Parathyroid adenoma (tissue), 2 donors: ENCODE measurements around the gene NFILZ.
A peak's percentile ranks its signal among the peaks of the same experiment; 100 is the strongest.

Experiments used
- H2AFZ ChIP-seq: fragments of 300-600 bp; sonication (generic); one replicate; pipeline ENCODE4 v1.7.0; 2017; ENCODE audit warnings: antibody characterized with exemption, mild to moderate bottlenecking
- H3K27ac ChIP-seq: fragments of 300-600 bp; sonication (generic); one replicate; pipeline ENCODE4 v1.7.0; 2017
- H3K27me3 ChIP-seq: fragments of 300-600 bp; sonication (generic); one replicate; pipeline ENCODE4 v1.7.0; 2017; ENCODE audit warnings: low read length; ENCODE audit not compliant: control insufficient read depth, insufficient read depth
- H3K36me3 ChIP-seq: fragments of 300-600 bp; sonication (generic); one replicate; pipeline ENCODE4 v1.7.0; 2017; ENCODE audit warnings: low read length; ENCODE audit not compliant: control insufficient read depth, insufficient read depth
- H3K4me1 ChIP-seq: fragments of 300-600 bp; sonication (generic); one replicate; pipeline ENCODE4 v1.7.0; 2017; ENCODE audit warnings: control low read depth
- H3K4me2 ChIP-seq: fragments of 300-600 bp; sonication (generic); one replicate; pipeline ENCODE4 v1.7.0; 2017; ENCODE audit warnings: low read length
- H3K4me3 ChIP-seq: fragments of 300-600 bp; sonication (generic); one replicate; pipeline ENCODE4 v1.7.0; 2017; ENCODE audit warnings: low read depth, low read length
- H3K79me2 ChIP-seq: fragments of 300-600 bp; sonication (generic); one replicate; pipeline ENCODE4 v1.7.0; 2017; ENCODE audit warnings: control low read depth
- H3K9ac ChIP-seq: fragments of 300-600 bp; sonication (generic); one replicate; pipeline ENCODE4 v1.7.0; 2017; ENCODE audit warnings: mild to moderate bottlenecking
- H3K9me3 ChIP-seq: fragments of 300-600 bp; sonication (generic); one replicate; pipeline ENCODE4 v1.7.0; 2017; ENCODE audit warnings: low read length; ENCODE audit not compliant: control insufficient read depth
- CTCF ChIP-seq: fragments of 300-600 bp; sonication (generic); IDR thresholded peaks from one replicate; pipeline ENCODE4 v1.7.0; 2017; ENCODE audit warnings: antibody characterized with exemption, mild to moderate bottlenecking
- donor health status: primary hyperparathyroidism.

The NFILZ gene

GRCh38 chr19:8608941-8609278, 21.5 kb upstream of the NFILZ start:
- Histone ChIP-seq H3K4me1 (peaks cover 7% of the 10 kb centered on the region), H2AFZ (peak overlapping the region; percentile 91), H3K4me2 (peak overlapping the region; percentile 94), H3K27ac (peak overlapping the region; percentile 85), H3K27me3 (no peaks in the 10 kb centered on the region), H3K4me3 (peak overlapping the region; percentile 75), H3K9me3 (no peaks in the 10 kb centered on the region), H3K79me2 (no peaks in the 10 kb centered on the region), H3K36me3 (no peaks in the 10 kb centered on the region), H3K9ac (peak overlapping the region; percentile 42)
- TF ChIP-seq CTCF = no peak

- Histone ChIP-seq H3K9me3 (no peaks in the 10 kb centered on the region), H3K9ac (peak overlapping the region; percentile 42), H3K79me2 (no peaks in the 10 kb centered on the region), H2AFZ (peak overlapping the region; percentile 91), H3K4me3 (peak overlapping the region; percentile 75), H3K4me1 (peaks cover 7% of the 10 kb centered on the region), H3K27me3 (no peaks in the 10 kb centered on the region), H3K4me2 (peak overlapping the region; percentile 94), H3K27ac (peak overlapping the region; percentile 85), H3K36me3 (no peaks in the 10 kb centered on the region)
- TF ChIP-seq CTCF = peak; percentile 33
Observed at GRCh38 chr19:8609279-8610040, 21.0 kb upstream of the NFILZ start.

- no peak for TF ChIP-seq CTCF
- H3K36me3 ChIP-seq = no peaks in the 10 kb centered on the region
- peaks cover 7% of the 10 kb centered on the region for H3K4me1 ChIP-seq
- H3K4me2 ChIP-seq = peak within 1 kb of the TSS; percentile 94
- H3K4me3 ChIP-seq = peak within 1 kb of the TSS; percentile 75
- no peaks in the 10 kb centered on the region for H3K9me3 ChIP-seq
- H3K27ac ChIP-seq = peak within 1 kb of the TSS; percentile 85
- H3K27me3 ChIP-seq = no peaks in the 10 kb centered on the region
- H3K79me2 ChIP-seq = no peaks in the 10 kb centered on the region
- peak within 1 kb of the TSS; percentile 42 for H3K9ac ChIP-seq
- peak within 1 kb of the TSS; percentile 91 for H2AFZ ChIP-seq
Observed at GRCh38 chr19:8610041-8610935, 20.1 kb upstream of the NFILZ start, which contains the start of gene ADAMTS10. Gene ADAMTS10, minus strand, starts transcription at chr19:8610715. Its CDS starts 5,005 bp downstream, at chr19:8605710.

- Histone ChIP-seq H3K9ac (no peak overlapping the region), H3K27ac (no peak overlapping the region), H3K36me3 (no peaks in the 10 kb centered on the region), H3K4me3 (no peak overlapping the region), H3K79me2 (no peaks in the 10 kb centered on the region), H3K4me1 (peaks cover 7% of the 10 kb centered on the region), H2AFZ (no peak overlapping the region), H3K9me3 (no peaks in the 10 kb centered on the region), H3K27me3 (no peaks in the 10 kb centered on the region), H3K4me2 (peak overlapping the region; percentile 94)
- no peak for TF ChIP-seq CTCF
Observed at GRCh38 chr19:8610936-8611300, 19.5 kb upstream of the NFILZ start.
